K562 (cell line): ENCODE results near the gene RIPOR2. TPM values are rescaled to one million over a fixed set of nuclear protein-coding genes. Genes with fewer than 3 reads are reported as not detected.
A peak's percentile ranks its signal among the peaks of the same experiment; 100 is the strongest.

Source experiments
- BACH1 ChIP-seq: fragments of 200-800 bp; sonication (Bioruptor generic); IDR thresholded peaks from 2 replicates; pipeline ENCODE4 v1.6.1; 2016; ENCODE audit warnings: missing genetic modification characterization, missing compliant biosample characterization
- CREM ChIP-seq: IDR thresholded peaks from 2 replicates; pipeline ENCODE4 v1.6.1; 2014; ENCODE audit warnings: antibody characterized with exemption, low read depth
- HDAC1 ChIP-seq, 2 experiments: fragments of 450-650 bp; IDR thresholded peaks; 2 replicates each; pipeline ENCODE4 v1.6.1; 2016 to 2017; ENCODE audit warnings: inconsistent platforms in 1 of 2, mild to moderate bottlenecking in 1 of 2, moderate library complexity in 1 of 2
- JUND ChIP-seq, 2 experiments: IDR thresholded peaks; 2 replicates in 1 of 2; 3 replicates in 1 of 2; pipeline ENCODE4 v1.6.1; 2011; ENCODE audit warnings: borderline replicate concordance in 2 of 2, low read depth in 2 of 2, low read length in 2 of 2, improper control_type of control experiment in 1 of 2, missing biosample characterization in 1 of 2, missing genetic modification characterization in 1 of 2, missing genetic modification reagents in 1 of 2
- KDM2B ChIP-seq: fragments of 250-450 bp; sonication (Bioruptor Pico); IDR thresholded peaks from 2 replicates; pipeline ENCODE4 v1.8.0; 2021; ENCODE audit warnings: mild to moderate bottlenecking, moderate library complexity
- MAZ ChIP-seq, 2 experiments: fragments of 450-650 bp in 1 of 2; sonication (generic) in 1 of 2; formaldehyde crosslinking; IDR thresholded peaks in 1 of 2; conservative IDR thresholded peaks in 1 of 2; 2 replicates each; pipeline versions ENCODE4 v1.4.0 to v1.5.0; 2020; ENCODE audit warnings: mild to moderate bottlenecking in 1 of 2, missing genetic modification reagents in 1 of 2
- MYNN ChIP-seq, 2 experiments: sonication (generic); formaldehyde crosslinking in 1 of 2; IDR thresholded peaks; 2 replicates each; pipeline versions ENCODE4 v1.5.0 to v1.6.1; 2016 to 2020; ENCODE audit warnings: antibody characterized with exemption in 1 of 2, missing genetic modification reagents in 1 of 2
- POLR2B ChIP-seq: fragments of 450-650 bp; IDR thresholded peaks from 2 replicates; pipeline ENCODE4 v1.6.1; 2018; ENCODE audit warnings: low read depth; ENCODE audit not compliant: partially characterized antibody
- SIRT6 ChIP-seq: IDR thresholded peaks from one replicate; pipeline ENCODE4 v1.6.1; 2012; ENCODE audit warnings: low read depth, mild to moderate bottlenecking, control low read depth, inconsistent platforms, low read length, moderate library complexity
- SMARCA4 ChIP-seq: fragments of 450-650 bp; IDR thresholded peaks from 2 replicates; pipeline ENCODE4 v1.6.1; 2016
- TCF3 ChIP-seq: sonication (generic); formaldehyde crosslinking; IDR thresholded peaks from 2 replicates; pipeline ENCODE4 v1.4.0; 2020; ENCODE audit warnings: mild to moderate bottlenecking, missing genetic modification reagents
- ZNF23 ChIP-seq: fragments of 250-450 bp; sonication (Bioruptor Pico); IDR thresholded peaks from 2 replicates; pipeline ENCODE4 v1.4.0; 2020; ENCODE audit warnings: mild to moderate bottlenecking
- ZNF354B ChIP-seq: fragments of 250-450 bp; sonication (Bioruptor Pico); IDR thresholded peaks from 2 replicates; pipeline ENCODE4 v1.4.0; 2020
- ZNF384 ChIP-seq: IDR thresholded peaks from 2 replicates; pipeline ENCODE4 v1.6.1; 2012; ENCODE audit warnings: low read depth, low read length, improper control_type of control experiment
- ZNF589 ChIP-seq: fragments of 200-800 bp; sonication (Bioruptor generic); IDR thresholded peaks from 2 replicates; pipeline ENCODE4 v1.6.1; 2016; ENCODE audit warnings: low read depth, missing genetic modification characterization, missing compliant biosample characterization
- ZNF778 ChIP-seq: fragments of 450-650 bp; formaldehyde crosslinking; IDR thresholded peaks from 2 replicates; pipeline ENCODE4 v1.4.0; 2020; ENCODE audit warnings: mild to moderate bottlenecking, moderate library complexity
- polyA plus RNA-seq, 8 experiments: library from polyadenylated mRNA; depleted of rRNA in 4 of 8; stranded (reverse) in 5 of 8; unstranded in 3 of 8; fragments of >200 nt; fragmentation: Nextera tagmentation in 2 of 8; fragmentation: Illumina TruSeq in 1 of 8; extraction: Ambion mirVana in 2 of 8; extraction: Trizol in 1 of 8; gene quantifications; 2 replicates each; pipeline versions ENCODE4 v1.2.1 to v1.2.3, GENCODE V29; 2011 to 2014; ENCODE audit warnings: inconsistent platforms in 1 of 8, missing spikeins in 1 of 8
- total RNA-seq, 7 experiments: library from RNA; depleted of rRNA in 6 of 7; stranded (reverse); fragments of >200 nt in 6 of 7; fragmentation: Illumina TruSeq in 2 of 7; extraction: Trizol in 2 of 7; gene quantifications; 2 replicates each; pipeline versions ENCODE4 v1.2.1 to v1.2.3, GENCODE V29; 2011 to 2021; ENCODE audit warnings: low replicate concordance in 1 of 7
- TF ChIP-seq, protein P1 (sequence below): sonication (generic); formaldehyde crosslinking; IDR thresholded peaks from 2 replicates; pipeline ENCODE4 v1.8.1; 2023; ENCODE audit warnings: mild to moderate bottlenecking, missing genetic modification reagents
- TF ChIP-seq, protein P2 (sequence below): fragments of 250-450 bp; sonication (Bioruptor Pico); IDR thresholded peaks from 2 replicates; pipeline ENCODE4 v1.8.0; 2022; ENCODE audit warnings: inconsistent platforms
- TF ChIP-seq, protein P3 (sequence below): fragments of 450-650 bp; formaldehyde crosslinking; IDR thresholded peaks from 2 replicates; pipeline ENCODE4 v1.4.0; 2020; ENCODE audit warnings: mild to moderate bottlenecking, moderate library complexity

Gene RIPOR2
- total and polyA plus RNA-seq, 9 of the 15 experiments (the other 6 are each of a cell fraction or from before 2014, with no cell fraction given), result 0.04 to 1.0 (median 0.47) TPM; not detected in 2

DNA sequence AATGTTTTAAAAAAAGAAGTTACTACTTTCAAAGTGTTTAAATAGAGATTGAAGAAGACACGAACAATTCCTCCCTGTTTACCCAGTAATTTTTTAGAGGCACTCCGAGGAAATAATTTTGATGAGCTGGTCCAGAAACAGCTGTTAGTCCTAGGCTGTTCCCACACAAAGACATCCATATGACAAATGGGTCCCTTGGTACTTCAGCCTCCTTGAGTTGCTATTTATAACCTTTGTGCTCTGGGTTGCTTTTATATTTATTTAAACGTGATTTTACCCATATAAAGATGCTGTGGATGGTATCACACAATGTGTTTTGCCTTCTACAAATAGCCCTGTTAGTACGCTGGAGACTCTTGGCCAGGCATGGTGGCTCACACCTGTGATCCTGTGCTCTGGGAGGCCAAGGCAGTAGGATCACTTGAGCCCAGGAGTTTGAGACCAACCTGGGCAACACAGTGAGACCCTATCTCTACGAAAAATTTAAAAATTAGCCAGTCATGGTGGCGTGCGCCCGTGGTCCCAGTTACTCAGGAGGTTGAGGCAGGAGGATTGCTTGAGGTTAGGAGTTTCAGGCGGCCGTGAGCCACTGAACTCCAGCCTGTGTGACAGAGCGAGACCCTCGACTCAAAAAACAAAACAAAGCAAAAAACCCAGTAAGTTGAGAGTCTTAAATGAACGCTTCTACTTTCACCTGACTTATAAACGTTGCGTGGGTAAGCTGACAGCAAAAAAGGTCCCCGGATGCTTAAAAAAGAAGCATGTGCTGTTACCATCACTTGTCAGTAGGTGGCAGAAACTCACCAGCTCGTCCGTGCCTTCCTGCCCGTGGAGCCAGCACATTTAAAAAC, 80.1 kb downstream of the RIPOR2 start (continued):
- TF ChIP-seq ZNF23 (CRISPR knock-in tag) (no peak), ZNF354B (CRISPR knock-in tag) (no peak), TCF3 (CRISPR knock-in tag) (no peak), MAZ (CRISPR knock-in tag; conservative IDR thresholded peaks at IDR 0.05 in 1 of 2, IDR thresholded peaks at IDR 0.05 in 1 of 2) (no peak), SMARCA4 (no peak), ZNF589 (CRISPR knock-in tag) (no peak), KDM2B (CRISPR knock-in tag) (no peak), POLR2B (no peak), JUND (IDR thresholded peaks at IDR 0.05; ENCODE audit: borderline replicate concordance, low read depth, low read length) (0 out of 2 replicates have a peak, but pooled peaks have one; percentile 7), JUND (tag; IDR thresholded peaks at IDR 0.05; ENCODE audit: borderline replicate concordance, low read depth, low read length) (no peak), CREM (no peak), HDAC1 (IDR thresholded peaks at IDR 0.05) (no peak), MYNN (IDR thresholded peaks at IDR 0.05) (no peak), MYNN (CRISPR knock-in tag; IDR thresholded peaks at IDR 0.05) (no peak), ZNF778 (CRISPR knock-in tag) (no peak), BACH1 (tag) (no peak), SIRT6 (no peak), ZNF384 (peak; percentile 57; the same call in 1 of the 2 replicates)
- TF ChIP-seq, protein P1, sequence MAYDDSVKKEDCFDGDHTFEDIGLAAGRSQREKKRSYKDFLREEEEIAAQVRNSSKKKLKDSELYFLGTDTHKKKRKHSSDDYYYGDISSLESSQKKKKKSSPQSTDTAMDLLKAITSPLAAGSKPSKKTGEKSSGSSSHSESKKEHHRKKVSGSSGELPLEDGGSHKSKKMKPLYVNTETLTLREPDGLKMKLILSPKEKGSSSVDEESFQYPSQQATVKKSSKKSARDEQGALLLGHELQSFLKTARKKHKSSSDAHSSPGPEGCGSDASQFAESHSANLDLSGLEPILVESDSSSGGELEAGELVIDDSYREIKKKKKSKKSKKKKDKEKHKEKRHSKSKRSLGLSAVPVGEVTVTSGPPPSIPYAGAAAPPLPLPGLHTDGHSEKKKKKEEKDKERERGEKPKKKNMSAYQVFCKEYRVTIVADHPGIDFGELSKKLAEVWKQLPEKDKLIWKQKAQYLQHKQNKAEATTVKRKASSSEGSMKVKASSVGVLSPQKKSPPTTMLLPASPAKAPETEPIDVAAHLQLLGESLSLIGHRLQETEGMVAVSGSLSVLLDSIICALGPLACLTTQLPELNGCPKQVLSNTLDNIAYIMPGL (CRISPR knock-in tag), result no peak
- TF ChIP-seq, protein P2, sequence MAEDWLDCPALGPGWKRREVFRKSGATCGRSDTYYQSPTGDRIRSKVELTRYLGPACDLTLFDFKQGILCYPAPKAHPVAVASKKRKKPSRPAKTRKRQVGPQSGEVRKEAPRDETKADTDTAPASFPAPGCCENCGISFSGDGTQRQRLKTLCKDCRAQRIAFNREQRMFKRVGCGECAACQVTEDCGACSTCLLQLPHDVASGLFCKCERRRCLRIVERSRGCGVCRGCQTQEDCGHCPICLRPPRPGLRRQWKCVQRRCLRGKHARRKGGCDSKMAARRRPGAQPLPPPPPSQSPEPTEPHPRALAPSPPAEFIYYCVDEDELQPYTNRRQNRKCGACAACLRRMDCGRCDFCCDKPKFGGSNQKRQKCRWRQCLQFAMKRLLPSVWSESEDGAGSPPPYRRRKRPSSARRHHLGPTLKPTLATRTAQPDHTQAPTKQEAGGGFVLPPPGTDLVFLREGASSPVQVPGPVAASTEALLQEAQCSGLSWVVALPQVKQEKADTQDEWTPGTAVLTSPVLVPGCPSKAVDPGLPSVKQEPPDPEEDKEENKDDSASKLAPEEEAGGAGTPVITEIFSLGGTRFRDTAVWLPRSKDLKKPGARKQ (CRISPR knock-in tag), result no peak
- TF ChIP-seq, protein P3, sequence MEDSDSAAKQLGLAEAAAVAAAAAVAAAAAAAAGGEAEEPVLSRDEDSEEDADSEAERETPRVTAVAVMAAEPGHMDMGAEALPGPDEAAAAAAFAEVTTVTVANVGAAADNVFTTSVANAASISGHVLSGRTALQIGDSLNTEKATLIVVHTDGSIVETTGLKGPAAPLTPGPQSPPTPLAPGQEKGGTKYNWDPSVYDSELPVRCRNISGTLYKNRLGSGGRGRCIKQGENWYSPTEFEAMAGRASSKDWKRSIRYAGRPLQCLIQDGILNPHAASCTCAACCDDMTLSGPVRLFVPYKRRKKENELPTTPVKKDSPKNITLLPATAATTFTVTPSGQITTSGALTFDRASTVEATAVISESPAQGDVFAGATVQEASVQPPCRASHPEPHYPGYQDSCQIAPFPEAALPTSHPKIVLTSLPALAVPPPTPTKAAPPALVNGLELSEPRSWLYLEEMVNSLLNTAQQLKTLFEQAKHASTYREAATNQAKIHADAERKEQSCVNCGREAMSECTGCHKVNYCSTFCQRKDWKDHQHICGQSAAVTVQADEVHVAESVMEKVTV (CRISPR knock-in tag), result peak; percentile 87
